G401.6 (cell line): ENCODE data around the gene IPO11.
"Not testable (repeated sequence)": the region's sequence is repeated elsewhere in the genome, so short reads cannot be mapped to it uniquely, and the experiment has no call there.

Experiments used
- FAIRE-seq: peaks from 2 replicates; lab custom pipeline; 2012; peaks lifted over from hg19 to GRCh38; lab: Jason Lieb, UNC

Gene IPO11

DNA sequence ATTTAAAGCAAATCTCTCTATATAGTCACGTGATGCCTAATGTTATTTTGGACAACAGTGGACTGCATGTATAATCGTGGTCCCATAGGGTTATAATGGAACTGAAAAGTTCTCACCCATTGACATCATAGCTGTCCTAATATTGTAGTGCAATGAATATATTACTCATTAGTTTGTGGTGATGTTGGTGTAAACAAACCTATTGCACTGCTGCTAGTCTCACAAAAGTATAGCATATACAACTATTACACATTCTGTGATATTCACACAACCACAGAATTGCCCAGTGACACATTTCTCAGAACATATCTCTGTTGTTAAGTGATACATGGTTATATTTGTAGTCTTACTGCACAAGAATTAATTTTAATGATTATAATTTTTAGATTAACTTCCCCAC is 37.7 kb downstream of the IPO11 start:
- FAIRE-seq: no peak

GRCh38 chr5:62457071-62457470 is 44.5 kb downstream of the IPO11 start:
- no peak for FAIRE-seq

- peak; percentile 96 for FAIRE-seq
Observed at GRCh38 chr5:62460578-62460983, 48.0 kb downstream of the IPO11 start.

- no peak for FAIRE-seq
Observed at GRCh38 chr5:62461561-62461960, 49.0 kb downstream of the IPO11 start.

GRCh38 chr5:62465985-62466925 is 53.7 kb downstream of the IPO11 start:
- FAIRE-seq: no peak

- FAIRE-seq: no peak
Observed at GRCh38 chr5:62473209-62473608, 60.6 kb downstream of the IPO11 start.

- no peak for FAIRE-seq
Observed at GRCh38 chr5:62475072-62475471, 62.5 kb downstream of the IPO11 start.

DNA sequence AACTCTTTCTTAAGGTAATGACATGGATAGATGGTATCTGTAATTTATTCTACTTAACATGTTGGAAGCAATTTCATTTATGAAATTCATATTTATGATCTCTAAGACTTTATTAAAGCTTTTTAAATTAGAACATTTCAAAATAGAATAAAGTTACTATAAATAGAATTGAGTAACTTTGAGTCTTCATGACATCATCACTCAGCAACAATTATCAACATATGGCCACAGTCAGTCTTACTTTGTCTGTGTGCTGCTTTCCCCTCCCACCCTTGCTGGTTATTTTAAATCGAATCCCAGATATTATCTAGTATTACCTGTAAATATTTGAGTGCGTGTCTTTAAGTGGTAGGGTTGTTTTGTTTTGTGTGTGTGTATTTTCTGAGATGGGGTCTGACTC is 65.2 kb downstream of the IPO11 start:
- peak; percentile 33 for FAIRE-seq

DNA sequence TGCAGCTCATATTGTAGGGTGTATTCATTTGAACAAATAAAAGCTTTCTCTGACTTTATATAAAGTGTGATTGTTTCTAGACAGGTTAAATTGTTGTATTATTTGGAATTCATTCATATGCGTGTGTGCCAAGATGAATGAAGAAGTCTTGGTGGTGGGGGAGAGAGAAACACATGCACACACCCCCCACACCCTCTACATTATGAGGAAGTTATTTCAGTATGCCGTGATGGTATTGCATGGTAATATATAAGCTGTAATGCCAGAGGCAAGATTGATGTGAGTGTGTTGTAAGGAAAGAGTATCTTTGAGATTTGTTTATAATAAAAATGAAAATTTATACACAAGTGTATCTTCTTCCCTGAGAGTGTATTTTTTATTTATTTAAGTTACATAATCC is 71.0 kb downstream of the IPO11 start:
- no peak for FAIRE-seq

DNA sequence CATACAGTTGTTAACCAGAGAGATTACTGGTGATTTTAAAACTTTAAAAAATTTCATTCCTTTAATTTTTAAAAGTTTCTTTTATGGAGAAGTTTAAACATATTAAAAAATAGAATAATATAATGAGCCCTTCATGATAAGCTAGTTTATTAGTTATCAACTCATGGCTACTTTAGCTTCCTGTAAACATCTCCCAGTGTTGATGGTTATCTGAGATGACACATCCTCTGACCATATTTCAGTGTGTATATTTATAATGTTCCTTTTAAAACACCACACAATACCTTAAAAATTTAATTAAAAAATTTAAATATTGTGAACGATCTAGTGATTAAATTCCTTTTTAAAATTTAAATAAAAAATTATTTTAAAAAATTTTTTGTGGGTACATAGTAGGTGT is 74.1 kb downstream of the IPO11 start:
- FAIRE-seq: peak; percentile 81

GRCh38 chr5:62488531-62488930 is 76.0 kb downstream of the IPO11 start:
- no peak for FAIRE-seq

- FAIRE-seq: no peak
Observed at GRCh38 chr5:62489471-62489870, 76.9 kb downstream of the IPO11 start.

DNA sequence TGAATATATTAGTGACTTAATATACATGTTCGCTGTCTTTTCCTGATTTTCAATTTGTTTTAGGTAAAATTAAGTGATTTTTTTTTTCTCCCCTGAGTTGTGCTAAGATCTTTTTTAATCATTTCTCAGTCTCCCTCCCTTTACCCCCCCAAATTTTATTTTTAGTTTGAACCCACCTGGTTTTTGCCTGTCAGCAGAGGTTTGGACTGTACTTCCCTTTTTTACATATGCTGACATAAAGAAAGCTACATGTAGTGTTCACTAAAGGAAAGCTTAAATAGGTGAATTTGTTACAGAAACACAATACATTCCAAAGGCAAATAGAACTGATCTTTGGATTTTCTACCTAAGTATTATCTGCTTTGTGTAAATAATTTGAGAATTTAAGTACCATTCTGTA is 82.2 kb downstream of the IPO11 start:
- FAIRE-seq: no peak

- FAIRE-seq: no peak
Observed at GRCh38 chr5:62496876-62497275, 84.3 kb downstream of the IPO11 start.

DNA sequence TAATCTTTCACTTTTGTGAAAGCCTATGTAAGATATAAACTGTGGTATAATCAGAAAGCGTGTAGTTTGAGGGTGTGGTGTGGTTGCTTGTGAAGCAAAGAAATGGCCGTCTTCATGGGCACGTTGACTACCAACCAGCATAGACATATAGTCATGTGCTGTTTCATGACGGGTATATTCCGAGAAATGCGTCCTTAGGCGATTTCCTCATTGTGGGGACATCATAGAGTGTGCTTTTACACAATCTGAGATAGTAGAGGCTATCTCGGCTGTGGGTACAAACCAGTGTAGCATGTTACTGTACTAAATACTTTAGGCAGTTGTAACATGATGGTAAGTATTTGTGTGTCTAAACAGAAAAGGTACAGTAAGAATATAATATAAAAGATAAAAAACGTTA is 86.4 kb downstream of the IPO11 start:
- FAIRE-seq: no peak

GRCh38 chr5:62499756-62500155 is 87.2 kb downstream of the IPO11 start:
- no peak for FAIRE-seq

DNA sequence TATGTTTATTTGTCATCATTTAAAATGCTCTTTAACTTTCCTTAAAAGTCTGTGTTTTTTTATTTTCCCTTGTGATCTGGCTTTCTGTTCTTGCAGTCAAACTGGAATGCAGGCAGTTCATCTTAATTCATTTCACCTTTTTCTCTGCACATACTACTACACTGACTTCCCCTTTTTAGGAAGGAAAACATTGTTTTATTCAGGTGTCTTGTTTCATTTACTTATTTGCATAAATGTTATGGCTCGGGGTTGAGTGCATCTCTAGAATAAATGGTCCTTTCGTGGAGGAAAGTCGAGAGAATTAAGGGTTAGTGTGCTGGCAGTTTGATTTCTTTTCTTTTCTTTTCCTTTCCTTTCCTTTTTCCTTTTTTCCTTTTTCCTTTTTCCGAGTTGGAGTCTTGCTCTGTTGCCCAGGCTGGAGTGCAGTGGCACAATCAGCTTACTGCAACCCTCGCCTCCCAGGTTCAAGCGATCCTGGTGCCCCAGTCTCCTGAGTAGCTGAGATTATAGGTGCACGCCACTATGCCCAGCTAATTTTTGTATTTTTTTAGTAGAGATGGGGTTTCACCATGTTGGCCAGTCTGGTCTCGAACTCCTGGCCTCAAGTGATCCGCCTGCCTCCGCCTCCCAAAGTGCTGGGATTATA is 90.0 kb downstream of the IPO11 start:
- no peak for FAIRE-seq

DNA sequence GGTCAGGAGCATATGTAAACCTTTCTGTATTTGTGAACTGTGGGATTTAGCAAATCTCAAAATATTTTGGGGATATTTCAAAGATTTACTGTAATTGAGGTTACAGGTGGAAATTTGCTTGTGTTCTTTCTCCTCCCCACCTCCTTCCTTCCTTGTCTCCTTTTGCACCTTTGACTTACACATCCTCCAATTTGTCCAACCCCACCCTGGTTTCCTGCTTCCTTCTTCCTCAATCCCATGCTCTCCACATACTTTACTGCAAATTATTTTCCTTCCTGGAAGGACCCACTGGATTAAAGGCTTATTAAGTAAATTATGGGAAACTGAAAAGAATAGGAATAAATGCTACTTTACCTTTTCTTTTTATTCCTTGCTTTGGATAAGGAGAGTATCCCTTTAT is 91.6 kb downstream of the IPO11 start:
- FAIRE-seq: no peak

DNA sequence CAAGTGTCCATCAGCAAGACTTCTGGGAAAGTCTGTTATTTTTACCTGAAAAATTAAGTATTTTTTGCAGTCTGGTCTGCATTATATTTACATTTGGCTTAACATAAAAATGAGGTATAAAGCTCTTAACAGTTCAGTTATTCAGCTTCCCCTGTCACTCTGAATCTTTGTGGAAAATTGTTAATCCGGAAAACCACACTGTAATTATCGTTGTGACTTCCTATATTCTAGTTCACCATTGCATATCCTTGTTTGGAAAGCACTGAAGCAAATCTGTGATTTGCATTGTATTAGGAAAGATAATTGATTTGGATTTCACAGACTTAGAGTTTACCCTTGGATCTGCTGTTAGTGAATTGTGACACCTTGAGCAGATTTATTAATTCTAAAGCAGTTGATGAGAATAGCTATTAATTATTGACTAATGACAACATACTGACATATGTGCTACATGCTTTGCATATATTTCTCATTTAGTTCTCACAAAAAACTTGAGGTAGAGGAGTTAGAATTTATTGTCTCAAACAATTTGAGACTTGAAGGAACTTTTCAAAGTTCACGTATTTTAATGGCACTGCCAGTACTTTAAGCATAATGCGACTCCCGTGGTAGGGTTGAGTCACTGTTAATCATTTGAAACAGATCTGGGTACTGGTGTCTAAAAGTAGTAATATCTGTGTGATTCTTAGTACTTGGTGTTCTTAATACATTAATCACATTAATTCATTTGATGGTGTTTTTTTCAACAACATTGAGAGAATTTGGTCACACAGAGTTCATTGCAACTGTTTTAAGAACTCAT is 94.3 kb downstream of the IPO11 start:
- no peak for FAIRE-seq

GRCh38 chr5:62508760-62509159 is 96.2 kb downstream of the IPO11 start:
- FAIRE-seq: not testable (repeated sequence)

- FAIRE-seq: no peak
Observed at GRCh38 chr5:62509806-62510205, 97.2 kb downstream of the IPO11 start.

DNA sequence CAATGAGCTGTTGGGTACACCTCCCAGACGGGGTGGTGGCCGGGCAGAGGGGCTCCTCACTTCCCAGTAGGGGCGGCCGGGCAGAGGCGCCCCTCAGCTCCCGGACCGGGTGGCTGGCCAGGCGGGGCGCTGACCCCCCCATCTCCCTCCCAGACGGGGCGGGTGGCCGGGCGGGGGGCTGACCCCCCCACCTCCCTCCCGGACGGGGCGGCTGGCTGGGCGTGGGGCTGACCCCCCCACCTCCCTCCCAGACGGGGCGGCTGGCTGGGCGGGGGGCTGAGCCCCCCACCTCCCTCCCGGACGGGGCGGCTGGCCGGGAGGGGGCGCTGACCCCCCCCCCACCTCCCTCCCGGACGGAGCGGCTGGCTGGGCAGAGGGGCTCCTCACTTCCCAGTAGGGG is 100.5 kb downstream of the IPO11 start:
- FAIRE-seq: not testable (repeated sequence)
